Fibroblast of lung (primary cell): ENCODE data around the gene FLNB. TPM values are rescaled to one million over a fixed set of nuclear protein-coding genes. Genes with fewer than 3 reads are reported as not detected.

Source experiments
- DNase-seq, 2 donors: peaks; one replicate each; pipeline versions ENCODE4 v3.0.0 to v3.0.0-alpha.2; 2010; ENCODE audit warnings: low read depth in 2 of 2
- H2AFZ ChIP-seq: 2 replicates; pipeline ENCODE4 v1.5.1; 2012; ENCODE audit warnings: low read length, control low read depth, inconsistent platforms
- H3K27ac ChIP-seq: 2 replicates; pipeline ENCODE4 v1.5.1; 2011; ENCODE audit warnings: low read length, control low read depth; ENCODE audit not compliant: insufficient read depth
- H3K27me3 ChIP-seq: 2 replicates; pipeline ENCODE4 v1.5.1; 2011; ENCODE audit warnings: mild to moderate bottlenecking, low read length; ENCODE audit not compliant: control insufficient read depth, insufficient read depth
- H3K36me3 ChIP-seq: 2 replicates; pipeline ENCODE4 v1.5.1; 2011; ENCODE audit warnings: low read length; ENCODE audit not compliant: control insufficient read depth, insufficient read depth
- H3K4me1 ChIP-seq: 2 replicates; pipeline ENCODE4 v1.5.1; 2011; ENCODE audit warnings: low read length; ENCODE audit not compliant: control insufficient read depth, insufficient read depth; ENCODE audit errors: extremely low read depth
- H3K4me2 ChIP-seq: 2 replicates; pipeline ENCODE4 v1.5.1; 2011; ENCODE audit warnings: low read length, control low read depth; ENCODE audit not compliant: insufficient read depth; ENCODE audit errors: extremely low read depth
- H3K4me3 ChIP-seq, 4 experiments: fragments of 200-600 bp in 1 of 4; sonication (generic) in 1 of 4; replicated peaks in 1 of 4; 2 replicates each; pipeline ENCODE4 v1.5.1; 2011 to 2016; ENCODE audit warnings: low read length in 4 of 4, low read depth in 3 of 4, mild to moderate bottlenecking in 3 of 4, control low read depth in 2 of 4, inconsistent platforms in 1 of 4, mixed read lengths in 1 of 4; ENCODE audit not compliant: insufficient read depth in 1 of 4; ENCODE audit errors: control extremely low read depth in 1 of 4
- H3K79me2 ChIP-seq: 2 replicates; pipeline ENCODE4 v1.5.1; 2012; ENCODE audit warnings: mild to moderate bottlenecking, low read length, inconsistent platforms; ENCODE audit not compliant: control insufficient read depth, insufficient read depth
- H3K9ac ChIP-seq: 2 replicates; pipeline ENCODE4 v1.5.1; 2011; ENCODE audit warnings: mild to moderate bottlenecking, low read length, control low read depth; ENCODE audit not compliant: insufficient read depth
- H3K9me3 ChIP-seq: 2 replicates; pipeline ENCODE4 v1.5.1; 2012; ENCODE audit warnings: low read depth, low read length; ENCODE audit not compliant: control insufficient read depth, insufficient read depth
- H4K20me1 ChIP-seq: 2 replicates; pipeline ENCODE4 v1.5.1; 2011; ENCODE audit warnings: low read length; ENCODE audit not compliant: control insufficient read depth, insufficient read depth; ENCODE audit errors: extremely low read depth
- CTCF ChIP-seq, 2 donors: IDR thresholded peaks in 1 of 2; conservative IDR thresholded peaks in 1 of 2; 1 replicate in 1 of 2; 2 replicates in 1 of 2; pipeline ENCODE4 v1.5.1; 2011 to 2012; ENCODE audit warnings: low read length in 2 of 2, control low read depth in 1 of 2, inconsistent platforms in 1 of 2, low read depth in 1 of 2, mild to moderate bottlenecking in 1 of 2
- EZH2 ChIP-seq: IDR thresholded peaks from 2 replicates; pipeline ENCODE4 v1.5.1; 2012; ENCODE audit warnings: low read length, control low read depth, mild to moderate bottlenecking; ENCODE audit errors: missing control alignments
- polyA plus RNA-seq, 2 donors: library from polyadenylated mRNA; depleted of rRNA in 1 of 2; stranded (reverse) in 1 of 2; unstranded in 1 of 2; fragments of >200 nt; gene quantifications; 2 replicates each; pipeline ENCODE4 v1.2.1, GENCODE V29; 2011 to 2012; ENCODE audit warnings: missing spikeins in 1 of 2
- total RNA-seq: library from RNA; depleted of rRNA; stranded (reverse); fragments of >200 nt; gene quantifications from 2 replicates; pipeline ENCODE4 v1.2.1, GENCODE V29; 2014

Gene FLNB
- total and polyA plus RNA-seq, 2 donors (not counting 1 experiment from before 2014, with no cell fraction given) = 81.7 to 105 TPM

- H3K27me3 ChIP-seq = no peaks in the 10 kb centered on the region
- DNase-seq = peak; percentile 41 to 62
- no peaks in the 10 kb centered on the region for H3K36me3 ChIP-seq
- H3K9ac ChIP-seq = no peak overlapping the region
- peaks cover 5% of the 10 kb centered on the region for H3K4me1 ChIP-seq
- no peaks in the 10 kb centered on the region for H3K9me3 ChIP-seq
- no peaks in the 10 kb centered on the region for H4K20me1 ChIP-seq
- no peak overlapping the region for H2AFZ ChIP-seq
- peak; percentile 46 to 50 for TF ChIP-seq CTCF (conservative IDR thresholded peaks at IDR 0.05 in 1 of 2, IDR thresholded peaks at IDR 0.05 in 1 of 2; ENCODE audit: low read depth in 1 of 2, low read length in 2 of 2)
- TF ChIP-seq EZH2 = no peak
- H3K79me2 ChIP-seq = no peaks in the 10 kb centered on the region
- no peak overlapping the region for H3K27ac ChIP-seq
- H3K4me3 ChIP-seq = no peak overlapping the region
- no peak overlapping the region for H3K4me2 ChIP-seq
These were observed 46.3 kb upstream of the FLNB start for GRCh38 chr3:57961828-57962447.

- TF ChIP-seq EZH2 (no peak), CTCF (conservative IDR thresholded peaks at IDR 0.05 in 1 of 2, IDR thresholded peaks at IDR 0.05 in 1 of 2; ENCODE audit: low read depth in 1 of 2, low read length in 2 of 2) (no peak)
- H3K4me2 ChIP-seq = no peak overlapping the region
- H3K36me3 ChIP-seq = no peaks in the 10 kb centered on the region
- no peaks in the 10 kb centered on the region for H3K27me3 ChIP-seq
- H3K9me3 ChIP-seq = no peaks in the 10 kb centered on the region
- H3K4me1 ChIP-seq = peaks cover 5% of the 10 kb centered on the region
- no peaks in the 10 kb centered on the region for H3K79me2 ChIP-seq
- H3K4me3 ChIP-seq = no peak overlapping the region
- no peak overlapping the region for H3K27ac ChIP-seq
- no peak for DNase-seq
- no peak overlapping the region for H2AFZ ChIP-seq
- no peaks in the 10 kb centered on the region for H4K20me1 ChIP-seq
- H3K9ac ChIP-seq = no peak overlapping the region
These were observed 45.8 kb upstream of the FLNB start for GRCh38 chr3:57962448-57962834.

- TF ChIP-seq CTCF (conservative IDR thresholded peaks at IDR 0.05 in 1 of 2, IDR thresholded peaks at IDR 0.05 in 1 of 2; ENCODE audit: low read depth in 1 of 2, low read length in 2 of 2) = no peak
- TF ChIP-seq EZH2 = no peak
- Histone ChIP-seq H3K36me3 (no peaks in the 10 kb centered on the region), H4K20me1 (no peaks in the 10 kb centered on the region), H3K9me3 (no peaks in the 10 kb centered on the region), H2AFZ (no peak overlapping the region), H3K27ac (no peak overlapping the region), H3K4me1 (peaks cover 5% of the 10 kb centered on the region), H3K27me3 (no peaks in the 10 kb centered on the region), H3K79me2 (no peaks in the 10 kb centered on the region), H3K4me3 (no peak overlapping the region), H3K9ac (no peak overlapping the region), H3K4me2 (no peak overlapping the region)
- DNase-seq = no peak
These were observed 44.3 kb upstream of the FLNB start for GRCh38 chr3:57963811-57964346.
